ENCODE measurements around the gene ARL16. TPM values are rescaled to one million over a fixed set of nuclear protein-coding genes. Genes with fewer than 3 reads are reported as not detected.

The ARL16 gene
- total RNA-seq, 1 donor from 2014 or later: 21.7 TPM

- no peak for DNase-seq (ENCODE audit: low read depth)
Observed at GRCh38 chr17:81712468-81713003, 28.9 kb upstream of the ARL16 start.

GRCh38 chr17:81711814-81712467 is 28.3 kb upstream of the ARL16 start, which contains the start of gene SLC25A10:
Gene SLC25A10 (plus strand): TSS chr17:81712284. CDS start chr17:81712427, 143 bp downstream.
- peak; percentile 55 for DNase-seq (ENCODE audit: low read depth)

GRCh38 chr17:81710514-81711308 is 27.1 kb upstream of the ARL16 start:
- DNase-seq (ENCODE audit: low read depth): no peak

GRCh38 chr17:81708739-81709185 is 25.2 kb upstream of the ARL16 start:
- no peak for DNase-seq (ENCODE audit: low read depth)

- no peak for DNase-seq (ENCODE audit: low read depth)
Observed at GRCh38 chr17:81707725-81708646, 24.4 kb upstream of the ARL16 start.

GRCh38 chr17:81706757-81707624 is 23.4 kb upstream of the ARL16 start:
- no peak for DNase-seq (ENCODE audit: low read depth)

- DNase-seq (ENCODE audit: low read depth): no peak
Observed at GRCh38 chr17:81706232-81706611, 22.6 kb upstream of the ARL16 start.

- DNase-seq (ENCODE audit: low read depth): no peak
Observed at GRCh38 chr17:81705518-81706231, 22.1 kb upstream of the ARL16 start.

- DNase-seq (ENCODE audit: low read depth): no peak
Observed at GRCh38 chr17:81703747-81704654, 20.4 kb upstream of the ARL16 start.

- DNase-seq (ENCODE audit: low read depth): peak; percentile 80
Observed at GRCh38 chr17:81702934-81703746, 19.5 kb upstream of the ARL16 start, which contains the start of gene MRPL12. Gene MRPL12 (plus strand): TSS chr17:81703367. CDS start chr17:81703502, 135 bp downstream.

- no peak for DNase-seq (ENCODE audit: low read depth)
Observed at GRCh38 chr17:81701288-81702071, 17.9 kb upstream of the ARL16 start.

GRCh38 chr17:81700353-81701287 is 17.0 kb upstream of the ARL16 start:
- no peak for DNase-seq (ENCODE audit: low read depth)

- no peak for DNase-seq (ENCODE audit: low read depth)
Observed at GRCh38 chr17:81697261-81698044, 13.9 kb upstream of the ARL16 start.

- no peak for DNase-seq (ENCODE audit: low read depth)
Observed at GRCh38 chr17:81696218-81696941, 12.8 kb upstream of the ARL16 start.

- DNase-seq (ENCODE audit: low read depth): no peak
Observed at GRCh38 chr17:81695801-81696200, 12.2 kb upstream of the ARL16 start.

All from renal cortical epithelial cell (primary cell).